Measurements from ENCODE around the gene MC4R.

Gene MC4R

GRCh38 chr18:60322591-60322990 is 50.0 kb downstream of the MC4R start:
- DNase-seq: no peak

All from CD4-positive, alpha-beta T cell treated with Interleukin-21 for 1 hour (primary cell).